ENCODE data around the gene CRISPLD2. TPM values are rescaled to one million over a fixed set of nuclear protein-coding genes. Genes with fewer than 3 reads are reported as not detected.

CRISPLD2 gene
- total and polyA plus RNA-seq, 9 of the 15 experiments (the other 6 are each of a cell fraction or from before 2014, with no cell fraction given) = 0.03 to 0.24 (median 0.04) TPM; not detected in 4

DNA sequence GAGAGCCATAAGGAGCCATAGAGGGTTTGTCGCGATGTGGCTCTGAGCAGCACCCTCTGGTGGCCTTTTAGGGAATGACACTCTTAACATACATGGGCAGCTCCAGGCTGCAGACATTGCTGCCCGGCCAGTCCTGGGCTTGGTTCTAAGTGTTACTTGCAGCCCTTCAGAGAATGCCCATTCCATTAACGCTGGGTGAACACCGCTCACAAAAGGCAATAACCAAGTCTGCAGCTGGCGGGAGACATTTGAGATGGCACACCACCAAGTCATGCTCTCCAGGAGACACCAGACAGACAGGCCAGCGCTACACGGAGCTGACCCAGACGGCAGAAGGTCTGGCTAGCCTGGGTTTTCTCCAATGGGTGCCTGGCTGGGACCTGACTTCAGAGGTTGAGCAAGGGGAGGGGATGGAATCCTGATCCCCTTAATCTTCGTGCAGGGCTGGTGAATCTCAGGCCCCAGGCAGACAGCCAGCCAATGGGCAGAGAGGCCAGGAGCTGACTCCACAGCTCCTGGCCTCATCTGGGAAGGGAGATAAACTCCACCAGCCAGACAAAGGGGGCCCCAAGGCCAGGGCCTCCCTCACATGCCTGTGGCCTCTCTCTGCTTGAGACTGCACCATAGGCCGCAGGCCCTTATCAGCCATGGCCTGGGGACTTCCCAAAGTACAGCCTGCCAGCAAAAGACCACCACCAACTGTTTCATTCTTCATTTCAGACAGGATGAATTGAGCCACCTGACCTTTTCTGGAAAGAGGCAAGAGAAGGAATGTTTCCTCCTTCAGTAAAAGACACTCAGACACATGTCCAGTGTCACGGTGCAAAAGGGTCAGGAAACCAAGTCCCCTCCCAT lies 132.8 kb downstream of the CRISPLD2 start (continued):
- TF ChIP-seq MED1 (CRISPR knock-in tag; IDR thresholded peaks at IDR 0.05; ENCODE audit: borderline replicate concordance) = no peak
- TF ChIP-seq ZFP1 (CRISPR knock-in tag; IDR thresholded peaks at IDR 0.05) = no peak
- peak; percentile 40 for TF ChIP-seq PHF20 (IDR thresholded peaks at IDR 0.05; ENCODE audit: partially characterized antibody)
- TF ChIP-seq, protein P1, sequence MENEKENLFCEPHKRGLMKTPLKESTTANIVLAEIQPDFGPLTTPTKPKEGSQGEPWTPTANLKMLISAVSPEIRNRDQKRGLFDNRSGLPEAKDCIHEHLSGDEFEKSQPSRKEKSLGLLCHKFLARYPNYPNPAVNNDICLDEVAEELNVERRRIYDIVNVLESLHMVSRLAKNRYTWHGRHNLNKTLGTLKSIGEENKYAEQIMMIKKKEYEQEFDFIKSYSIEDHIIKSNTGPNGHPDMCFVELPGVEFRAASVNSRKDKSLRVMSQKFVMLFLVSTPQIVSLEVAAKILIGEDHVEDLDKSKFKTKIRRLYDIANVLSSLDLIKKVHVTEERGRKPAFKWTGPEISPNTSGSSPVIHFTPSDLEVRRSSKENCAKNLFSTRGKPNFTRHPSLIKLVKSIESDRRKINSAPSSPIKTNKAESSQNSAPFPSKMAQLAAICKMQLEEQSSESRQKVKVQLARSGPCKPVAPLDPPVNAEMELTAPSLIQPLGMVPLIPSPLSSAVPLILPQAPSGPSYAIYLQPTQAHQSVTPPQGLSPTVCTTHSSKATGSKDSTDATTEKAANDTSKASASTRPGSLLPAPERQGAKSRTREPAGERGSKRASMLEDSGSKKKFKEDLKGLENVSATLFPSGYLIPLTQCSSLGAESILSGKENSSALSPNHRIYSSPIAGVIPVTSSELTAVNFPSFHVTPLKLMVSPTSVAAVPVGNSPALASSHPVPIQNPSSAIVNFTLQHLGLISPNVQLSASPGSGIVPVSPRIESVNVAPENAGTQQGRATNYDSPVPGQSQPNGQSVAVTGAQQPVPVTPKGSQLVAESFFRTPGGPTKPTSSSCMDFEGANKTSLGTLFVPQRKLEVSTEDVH (IDR thresholded peaks at IDR 0.05; ENCODE audit: low read depth, partially characterized antibody) = peak; percentile 55
- TF ChIP-seq FOXK2 (conservative IDR thresholded peaks at IDR 0.05 in 1 of 2, IDR thresholded peaks at IDR 0.05 in 1 of 2; ENCODE audit: low read depth in 2 of 2) = peak in 1 of 2 experiments; percentile 49; a peak in 2 of 4 replicates
- TF ChIP-seq POLR2B (IDR thresholded peaks at IDR 0.05; ENCODE audit: low read depth, partially characterized antibody) = no peak
- TF ChIP-seq, protein P2, sequence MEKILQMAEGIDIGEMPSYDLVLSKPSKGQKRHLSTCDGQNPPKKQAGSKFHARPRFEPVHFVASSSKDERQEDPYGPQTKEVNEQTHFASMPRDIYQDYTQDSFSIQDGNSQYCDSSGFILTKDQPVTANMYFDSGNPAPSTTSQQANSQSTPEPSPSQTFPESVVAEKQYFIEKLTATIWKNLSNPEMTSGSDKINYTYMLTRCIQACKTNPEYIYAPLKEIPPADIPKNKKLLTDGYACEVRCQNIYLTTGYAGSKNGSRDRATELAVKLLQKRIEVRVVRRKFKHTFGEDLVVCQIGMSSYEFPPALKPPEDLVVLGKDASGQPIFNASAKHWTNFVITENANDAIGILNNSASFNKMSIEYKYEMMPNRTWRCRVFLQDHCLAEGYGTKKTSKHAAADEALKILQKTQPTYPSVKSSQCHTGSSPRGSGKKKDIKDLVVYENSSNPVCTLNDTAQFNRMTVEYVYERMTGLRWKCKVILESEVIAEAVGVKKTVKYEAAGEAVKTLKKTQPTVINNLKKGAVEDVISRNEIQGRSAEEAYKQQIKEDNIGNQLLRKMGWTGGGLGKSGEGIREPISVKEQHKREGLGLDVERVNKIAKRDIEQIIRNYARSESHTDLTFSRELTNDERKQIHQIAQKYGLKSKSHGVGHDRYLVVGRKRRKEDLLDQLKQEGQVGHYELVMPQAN (IDR thresholded peaks at IDR 0.05; ENCODE audit: borderline replicate concordance) = no peak
- TF ChIP-seq ZNF316 (IDR thresholded peaks at IDR 0.05) = no peak
- TF ChIP-seq TAF1 (IDR thresholded peaks at IDR 0.05; ENCODE audit: control insufficient read depth, extremely low read depth, insufficient read depth, low read length, severe bottlenecking) = peak; percentile 61
- TF ChIP-seq, protein P3, sequence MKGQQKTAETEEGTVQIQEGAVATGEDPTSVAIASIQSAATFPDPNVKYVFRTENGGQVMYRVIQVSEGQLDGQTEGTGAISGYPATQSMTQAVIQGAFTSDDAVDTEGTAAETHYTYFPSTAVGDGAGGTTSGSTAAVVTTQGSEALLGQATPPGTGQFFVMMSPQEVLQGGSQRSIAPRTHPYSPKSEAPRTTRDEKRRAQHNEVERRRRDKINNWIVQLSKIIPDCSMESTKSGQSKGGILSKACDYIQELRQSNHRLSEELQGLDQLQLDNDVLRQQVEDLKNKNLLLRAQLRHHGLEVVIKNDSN (CRISPR knock-in tag; IDR thresholded peaks at IDR 0.05) = no peak
- TF ChIP-seq, protein P4, sequence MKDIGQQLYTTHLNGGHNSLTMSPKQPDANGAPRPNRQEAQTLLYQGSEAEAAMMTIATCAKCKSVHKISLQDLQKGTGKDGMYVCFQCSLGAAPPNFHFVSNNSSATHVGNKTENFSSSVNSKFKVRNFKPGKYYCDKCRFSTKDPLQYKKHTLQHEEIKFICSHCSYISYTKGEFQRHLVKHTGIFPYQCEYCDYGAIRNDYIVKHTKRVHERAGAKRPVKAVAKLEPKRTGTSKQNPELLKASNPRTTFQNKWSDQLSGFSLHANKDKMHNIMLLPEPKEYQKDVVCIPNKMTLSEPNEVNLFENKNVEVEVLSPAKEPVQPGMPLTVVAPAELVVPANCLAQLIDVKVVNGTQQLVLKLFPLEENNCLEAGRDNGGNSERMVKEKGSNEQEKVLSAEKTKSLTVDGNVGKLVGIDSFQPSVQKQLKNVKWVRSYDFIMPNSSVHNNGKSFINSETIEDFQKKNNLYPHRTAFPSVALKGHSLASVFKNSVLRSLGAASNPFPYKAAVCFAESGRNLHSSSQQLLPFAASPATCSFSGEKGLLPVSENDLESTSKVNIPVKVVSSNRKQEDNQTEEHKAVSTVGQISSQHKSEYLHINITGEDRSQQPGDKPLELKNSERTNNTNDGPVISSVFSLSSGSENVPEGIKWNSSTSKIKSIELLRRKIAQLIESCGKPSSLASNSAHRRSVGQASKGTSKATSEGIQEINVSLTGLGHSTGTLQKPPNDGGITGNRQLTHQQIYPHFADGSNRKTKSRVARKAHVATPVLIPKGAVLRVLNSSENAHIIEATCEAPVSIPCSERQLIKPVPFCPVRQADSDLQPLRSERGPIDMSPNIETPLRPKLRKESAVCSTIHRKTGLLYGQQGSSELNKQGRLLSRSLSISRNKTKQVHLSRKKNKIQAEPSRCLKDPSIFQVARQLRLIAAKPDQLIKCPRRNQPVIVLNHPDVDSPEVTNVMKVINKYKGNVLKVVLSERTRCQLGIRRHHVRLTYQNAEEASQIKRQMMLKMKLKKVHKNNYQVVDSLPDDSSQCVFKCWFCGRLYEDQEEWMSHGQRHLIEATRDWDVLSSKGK (CRISPR knock-in tag; IDR thresholded peaks at IDR 0.05) = no peak
- TF ChIP-seq RBM17 (IDR thresholded peaks at IDR 0.05; ENCODE audit: borderline replicate concordance, low read depth, low read length) = no peak
- TF ChIP-seq ESRRA (IDR thresholded peaks at IDR 0.05; ENCODE audit: borderline replicate concordance, low read depth) = peak; percentile 54; the same call in 1 of the 2 replicates
- TF ChIP-seq MEIS2 (IDR thresholded peaks at IDR 0.05; ENCODE audit: partially characterized antibody) = peak; percentile 77
- no peak for TF ChIP-seq RBM25 (IDR thresholded peaks at IDR 0.05; ENCODE audit: low read depth, low read length, severe bottlenecking)
- TF ChIP-seq RBFOX2 (IDR thresholded peaks at IDR 0.05; ENCODE audit: low read depth, low read length) = peak; percentile 55
- peak; percentile 92 for TF ChIP-seq SMARCC2 (IDR thresholded peaks at IDR 0.05; ENCODE audit: low read depth)
